ENCODE data around the gene GIGYF1.
"Not testable (repeated sequence)": the region's sequence is repeated elsewhere in the genome, so short reads cannot be mapped to it uniquely, and the experiment has no call there.

Gene GIGYF1

DNA sequence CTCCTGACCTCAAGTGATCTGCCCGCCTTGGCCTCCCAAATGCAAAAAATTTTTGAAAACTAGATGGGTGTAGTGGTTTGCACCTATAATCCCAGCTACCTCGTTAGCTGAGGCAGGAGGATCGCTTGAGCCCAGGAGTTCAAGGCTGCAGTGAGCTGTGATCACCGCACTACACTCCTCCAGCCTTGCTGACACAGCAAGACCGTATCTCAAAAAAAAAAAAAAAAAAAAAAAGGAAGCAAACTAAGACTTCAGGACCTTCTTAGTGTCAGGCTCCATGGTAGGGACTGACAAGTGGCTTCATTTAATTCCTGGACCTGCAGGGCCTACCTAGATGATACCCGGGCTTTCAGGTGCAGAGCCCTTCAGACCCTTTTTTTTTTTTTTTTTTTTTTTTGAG lies 14.3 kb upstream of the GIGYF1 start:
- no peak for DNase-seq

DNA sequence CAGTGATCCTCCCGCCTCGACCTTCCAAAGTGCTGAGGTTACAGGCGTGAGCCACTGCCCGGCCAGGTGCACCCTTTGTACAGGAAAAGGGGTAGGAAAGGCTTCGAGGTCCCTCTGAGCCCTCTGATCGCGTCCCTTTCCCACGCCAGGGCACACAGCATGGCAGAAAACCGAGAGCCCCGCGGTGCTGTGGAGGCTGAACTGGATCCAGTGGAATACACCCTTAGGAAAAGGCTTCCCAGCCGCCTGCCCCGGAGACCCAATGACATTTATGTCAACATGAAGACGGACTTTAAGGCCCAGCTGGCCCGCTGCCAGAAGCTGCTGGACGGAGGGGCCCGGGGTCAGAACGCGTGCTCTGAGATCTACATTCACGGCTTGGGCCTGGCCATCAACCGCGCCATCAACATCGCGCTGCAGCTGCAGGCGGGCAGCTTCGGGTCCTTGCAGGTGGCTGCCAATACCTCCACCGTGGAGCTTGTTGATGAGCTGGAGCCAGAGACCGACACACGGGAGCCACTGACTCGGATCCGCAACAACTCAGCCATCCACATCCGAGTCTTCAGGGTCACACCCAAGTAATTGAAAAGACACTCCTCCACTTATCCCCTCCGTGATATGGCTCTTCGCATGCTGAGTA lies 12.7 kb upstream of the GIGYF1 start:
- peak in 1 of 3 experiments; percentile 52 for DNase-seq

DNA sequence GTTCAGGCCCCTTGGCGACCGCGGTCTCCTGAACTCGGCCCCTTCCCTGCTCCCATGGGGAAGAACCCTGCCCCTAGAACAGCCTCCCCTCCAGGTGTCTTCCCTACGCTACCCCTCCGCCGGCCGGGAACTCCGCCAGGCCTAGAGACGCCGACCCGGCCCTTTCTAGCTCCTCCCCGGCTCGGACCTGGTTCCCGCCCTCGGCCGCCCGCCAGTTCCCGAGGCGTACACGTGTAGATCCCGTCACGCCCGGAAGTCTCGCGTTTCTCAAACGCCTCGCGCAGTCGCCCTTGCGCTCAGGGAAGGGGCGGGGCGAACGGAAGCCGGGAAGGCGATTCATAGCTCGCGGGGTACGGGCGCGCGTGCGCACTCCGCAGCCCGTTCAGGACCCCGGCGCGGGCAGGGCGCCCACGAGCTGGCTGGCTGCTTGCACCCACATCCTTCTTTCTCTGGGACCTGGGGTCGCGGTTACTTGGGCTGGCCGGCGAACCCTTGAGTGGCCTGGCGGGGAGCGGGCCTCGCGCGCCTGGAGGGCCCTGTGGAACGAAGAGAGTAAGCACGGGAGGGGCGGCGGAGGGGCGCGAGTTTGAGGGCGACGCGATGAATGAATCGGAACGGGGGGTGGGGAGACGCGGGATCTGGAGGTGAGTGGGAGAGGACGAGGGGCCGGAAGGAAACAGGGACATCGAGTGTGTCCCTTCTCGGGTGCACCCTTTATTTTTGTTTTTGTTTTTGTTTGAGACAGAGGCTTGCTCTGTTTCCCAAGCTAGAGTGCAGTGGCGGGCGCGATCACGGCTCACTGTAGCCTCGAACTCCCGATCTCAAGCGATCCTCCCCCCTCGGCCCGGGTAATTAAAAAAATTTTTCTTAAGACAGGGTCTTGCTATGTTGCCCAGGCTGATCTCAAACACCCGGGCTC lies 12.0 kb upstream of the GIGYF1 start, which contains the start of gene POP7:
TSS of gene POP7 (plus strand) at position 369 of the 919 bp plus-strand sequence. CDS start 710 bp downstream, outside the sequence.
- peak; percentile 99 to 100 (median 99) for DNase-seq

DNA sequence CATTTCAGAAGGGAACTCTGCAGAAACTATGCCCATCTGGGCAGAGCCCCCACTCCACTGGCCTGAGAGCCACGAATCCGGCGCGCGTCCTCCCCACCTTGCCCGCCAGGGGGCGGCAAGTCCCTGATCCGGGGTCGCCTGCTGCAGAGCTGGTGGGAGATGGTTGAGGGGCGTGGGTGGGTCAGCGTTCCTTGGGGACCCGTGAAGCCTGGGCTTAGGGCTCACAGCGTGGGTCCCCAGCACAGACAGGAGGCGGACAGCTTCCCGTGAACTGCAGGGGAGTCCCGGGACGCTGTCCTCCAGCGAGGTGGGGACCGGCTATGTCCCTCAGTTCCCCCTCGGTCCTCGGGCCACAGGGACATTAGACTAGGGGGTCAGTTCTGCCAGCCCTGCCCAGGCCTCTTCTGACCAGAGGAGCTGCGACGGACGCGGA lies 11.3 kb upstream of the GIGYF1 start:
- DNase-seq, result peak; percentile 79 to 91 (median 88)

DNA sequence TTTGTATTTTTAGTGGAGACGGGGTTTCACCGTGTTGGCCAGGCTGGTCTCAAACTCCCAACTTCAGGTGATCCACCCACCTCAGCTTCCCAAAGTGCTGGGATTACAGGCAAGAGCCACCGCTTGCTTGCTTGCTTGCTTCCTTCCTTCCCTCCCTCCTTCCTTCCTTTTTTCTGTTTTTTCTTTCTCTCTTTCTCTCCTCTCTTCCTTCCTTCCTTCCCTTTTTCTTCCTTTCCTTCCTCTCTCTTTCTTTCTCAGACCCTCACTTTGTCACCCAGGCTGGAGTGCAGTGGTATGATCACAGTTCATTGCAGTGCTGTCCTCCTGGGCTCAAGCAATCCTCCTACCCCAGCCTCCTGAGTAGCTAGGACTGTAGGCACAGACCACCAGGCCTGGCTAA lies 7.0 kb upstream of the GIGYF1 start:
- not testable (repeated sequence) for DNase-seq

DNA sequence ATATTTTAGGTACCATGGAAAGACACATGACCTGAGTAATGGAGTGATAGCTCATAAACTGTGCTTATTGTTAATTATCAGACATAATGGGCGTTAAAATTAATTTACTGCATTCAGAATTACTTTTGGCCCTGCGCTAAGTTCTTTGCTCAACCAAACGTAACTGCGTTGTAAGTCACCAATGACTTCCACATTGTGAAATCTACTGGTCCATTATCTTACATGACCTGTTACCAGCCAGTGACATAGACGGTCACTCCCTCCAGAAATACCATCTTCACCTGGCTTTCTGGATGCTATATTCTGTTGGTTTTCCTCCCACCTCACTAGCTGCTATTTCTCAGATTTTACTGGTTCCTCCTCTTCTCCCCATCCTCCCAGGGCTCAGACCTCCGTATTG lies 5.0 kb upstream of the GIGYF1 start:
- no peak for DNase-seq

DNA sequence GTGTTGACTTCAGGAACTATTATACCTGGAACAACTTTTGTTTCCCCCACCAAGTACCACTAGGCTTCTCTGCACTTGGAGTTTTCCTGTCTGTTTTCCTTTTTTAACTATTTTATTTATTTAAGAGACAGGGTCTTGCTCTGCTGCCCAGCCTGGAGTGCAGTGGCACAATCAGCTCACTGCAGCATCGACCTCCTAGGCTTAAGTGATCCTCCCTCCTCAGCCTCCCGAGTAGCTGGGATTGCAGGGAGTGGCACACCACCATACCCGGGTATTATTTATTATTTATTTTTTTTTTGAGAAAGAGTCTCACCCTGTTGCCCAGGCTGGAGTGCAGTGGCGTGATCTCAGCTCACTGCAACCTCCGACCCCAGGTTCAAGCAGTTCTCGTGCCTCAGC lies 2.1 kb upstream of the GIGYF1 start:
- no peak for DNase-seq

DNA sequence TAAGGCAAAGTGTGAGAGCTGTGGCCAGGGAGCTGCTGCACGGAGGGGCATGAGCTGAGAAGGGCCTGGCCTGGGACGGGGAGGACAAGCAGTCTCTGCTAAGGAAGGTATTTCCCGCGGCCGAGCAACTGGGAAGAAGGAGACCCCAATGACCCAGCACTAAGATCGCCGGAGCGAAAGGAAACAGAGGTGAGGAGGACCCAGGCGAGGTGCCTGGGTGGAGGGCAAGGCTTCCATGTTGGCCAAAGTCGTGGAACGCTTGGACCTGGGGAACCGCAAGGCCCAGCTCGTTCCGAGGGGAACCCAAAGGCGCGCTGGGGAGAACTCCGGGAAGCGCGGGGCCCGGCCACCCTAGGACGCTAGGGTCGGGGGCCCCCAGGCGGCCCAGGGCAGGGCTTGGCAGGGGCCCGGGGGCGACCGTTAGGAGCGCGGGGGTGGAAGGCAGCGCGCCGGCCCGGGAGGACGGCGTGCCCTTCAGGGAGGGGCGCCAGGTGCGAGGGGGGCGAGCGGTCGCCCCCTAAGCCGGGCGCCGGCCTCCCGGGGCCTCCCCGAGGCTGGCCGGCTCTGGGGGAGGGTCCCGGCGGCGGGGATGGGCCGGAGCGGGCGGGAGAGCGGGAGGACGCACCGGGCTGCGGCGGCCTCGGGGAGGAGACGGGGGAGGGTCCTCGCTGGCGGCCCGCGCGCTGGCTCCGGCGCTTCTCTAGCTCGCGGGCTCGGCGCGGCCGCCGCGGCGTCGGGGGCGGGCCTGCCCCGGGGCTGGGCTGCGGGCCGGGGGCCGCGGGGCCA lies 545 bp downstream of the GIGYF1 start:
- DNase-seq, result peak in 2 of 3 experiments; percentile 58 to 60

DNA sequence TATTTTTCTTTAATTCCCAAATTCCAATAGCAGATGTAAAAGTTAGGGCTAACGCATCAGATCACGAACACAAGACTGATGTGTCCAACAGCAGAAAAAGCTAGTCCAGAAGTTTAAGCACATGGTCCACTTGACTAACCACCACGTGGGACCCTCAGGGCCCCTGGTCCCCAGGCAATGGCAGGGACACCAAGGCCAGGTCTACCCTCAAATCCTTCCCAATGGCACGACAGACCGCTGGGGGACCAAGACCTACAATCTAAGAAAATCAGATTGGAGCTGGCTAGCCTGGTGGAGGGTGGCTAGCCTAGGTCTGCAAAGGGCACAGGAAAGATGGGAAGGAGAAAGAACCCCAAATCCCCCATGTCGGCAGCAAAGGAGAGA lies 1.5 kb downstream of the GIGYF1 start:
- DNase-seq, result no peak

DNA sequence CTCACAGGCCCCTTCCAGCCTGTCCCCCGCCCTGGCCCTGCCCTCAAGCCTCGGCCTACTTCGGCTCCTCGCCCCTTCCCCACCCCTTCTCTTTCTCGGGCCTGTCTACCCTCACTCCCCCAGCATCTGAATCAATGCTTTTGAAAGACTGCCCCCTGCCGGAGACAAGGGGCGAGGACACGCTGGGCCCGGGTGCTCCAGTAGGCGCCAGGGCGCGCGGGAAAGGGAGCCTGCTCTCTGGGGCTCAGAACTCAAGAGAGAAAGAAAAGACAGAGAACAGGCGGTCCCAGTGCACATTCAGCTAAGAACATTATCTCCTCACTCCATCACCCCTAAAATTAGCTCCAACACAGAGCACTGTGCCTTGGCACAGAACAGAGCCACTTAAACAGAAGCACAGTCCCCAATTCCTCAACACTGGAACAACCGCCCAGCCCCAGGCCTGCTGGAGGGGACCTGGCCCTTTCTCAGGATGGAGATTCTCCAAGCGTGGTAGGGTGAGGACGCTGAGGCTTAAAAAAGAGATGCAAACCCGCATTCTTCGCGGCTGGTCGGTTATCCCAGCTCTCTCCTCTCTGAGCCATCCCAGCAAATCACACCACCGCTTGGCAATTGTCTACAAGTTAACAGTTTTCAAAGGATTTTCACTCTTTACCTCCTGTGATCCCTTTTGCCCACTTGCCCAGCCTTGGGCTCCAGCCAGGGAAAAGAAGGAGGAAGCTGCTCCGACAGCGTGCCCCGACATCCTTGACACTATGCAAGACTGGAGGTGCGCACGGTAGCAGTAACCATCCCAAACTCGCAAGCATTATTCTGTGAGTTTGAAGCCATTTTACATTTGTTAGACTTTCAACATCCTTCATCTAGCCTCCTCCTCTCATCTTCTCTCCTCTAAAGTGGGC lies 2.1 kb downstream of the GIGYF1 start:
- DNase-seq, result peak; percentile 34 to 79 (median 75)

DNA sequence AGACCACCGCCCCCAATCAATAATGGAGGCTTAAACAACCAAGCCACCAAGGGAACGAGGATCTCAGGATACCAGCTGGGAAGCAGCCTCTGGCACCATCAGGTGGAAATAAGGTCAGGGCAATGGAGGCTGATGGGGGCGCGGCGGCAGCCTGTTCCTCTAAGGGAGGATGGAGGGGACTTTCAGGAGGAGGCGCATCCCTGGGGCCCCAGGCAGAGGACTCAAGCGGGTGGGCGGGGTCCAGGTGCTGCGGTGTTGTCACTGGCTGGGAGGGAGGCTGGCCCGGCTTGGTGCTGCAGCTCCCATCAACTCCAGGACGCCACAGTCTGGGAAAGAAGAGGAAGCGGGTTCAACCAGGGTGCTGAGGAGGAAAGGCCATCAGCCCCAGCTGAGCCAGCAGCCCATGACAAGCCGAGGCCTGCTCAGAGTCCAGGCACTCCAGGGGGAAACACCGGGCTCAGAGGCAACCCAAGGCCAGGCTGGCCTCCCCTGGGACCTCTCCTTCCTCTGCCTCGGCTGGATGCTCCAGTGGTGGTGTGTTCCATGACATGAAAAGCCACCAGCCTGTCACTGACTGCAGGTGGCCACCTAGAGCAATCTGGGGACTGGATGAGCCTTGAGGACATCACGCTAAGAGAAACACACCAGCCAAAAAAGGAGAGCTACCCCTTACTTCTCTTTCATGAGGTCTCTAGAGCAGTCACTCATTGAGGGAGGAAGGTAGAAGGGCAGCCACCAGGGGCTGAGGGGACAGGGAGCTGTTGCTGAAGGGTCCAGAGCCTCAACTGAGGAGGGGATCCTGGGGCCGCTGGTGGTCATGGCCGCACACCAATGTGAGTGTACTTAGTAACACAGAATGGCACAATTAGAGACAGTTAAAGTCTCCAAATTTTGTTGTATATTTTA lies 4.6 kb downstream of the GIGYF1 start:
- no peak for DNase-seq

DNA sequence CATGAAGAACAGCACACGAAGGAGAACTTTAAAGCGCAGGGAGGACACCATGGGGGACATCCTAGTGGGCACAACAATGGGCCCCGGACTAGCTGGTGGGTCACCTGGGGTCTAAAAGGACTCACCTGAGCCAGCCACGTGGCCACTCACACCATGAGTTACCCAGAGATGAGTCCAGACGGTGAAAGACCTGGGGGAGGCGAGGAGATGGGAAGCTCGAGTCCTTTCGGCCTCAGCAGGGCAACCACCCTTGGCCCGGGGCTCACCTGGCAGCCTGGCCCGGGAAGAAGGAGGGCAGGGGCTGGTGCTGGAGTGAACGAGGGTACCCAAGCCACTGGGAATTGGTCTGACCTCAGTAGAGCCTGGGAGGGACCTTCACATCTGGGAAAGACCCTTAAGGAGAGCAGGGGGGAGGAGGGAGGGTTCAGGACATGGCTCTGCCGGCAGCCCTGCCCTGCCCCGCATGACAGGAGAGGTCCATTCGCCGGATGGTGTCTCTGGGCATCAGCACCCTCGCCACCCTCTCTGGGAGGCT lies 5.7 kb downstream of the GIGYF1 start:
- DNase-seq, result no peak

DNA sequence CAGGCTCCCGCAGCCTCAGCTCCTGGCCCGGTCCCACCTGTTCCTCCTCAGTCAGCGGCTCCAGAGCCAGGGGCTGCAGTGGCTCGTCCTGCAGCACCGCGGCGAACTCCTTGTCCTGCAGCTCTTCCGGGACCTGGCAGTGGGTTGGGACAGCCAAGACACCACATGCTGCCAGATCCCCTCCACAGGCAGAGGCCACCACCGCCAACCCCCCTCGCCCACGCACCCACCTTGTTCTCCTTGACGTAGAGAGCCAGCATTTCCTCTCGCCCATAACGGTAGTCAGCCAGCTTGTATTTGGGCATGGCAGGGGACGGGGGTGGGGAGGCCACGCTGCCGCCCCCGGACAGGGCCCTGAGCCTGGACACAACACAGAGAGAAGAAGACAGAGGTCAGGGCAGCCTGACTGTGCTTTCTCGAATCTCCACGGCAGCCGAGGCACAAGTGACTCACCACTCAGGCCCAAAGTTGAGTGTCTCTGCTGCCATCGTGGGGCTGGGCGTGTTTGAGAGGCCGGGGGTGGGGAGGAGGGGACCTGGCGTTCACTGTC lies 6.2 kb downstream of the GIGYF1 start:
- DNase-seq, result no peak

DNA sequence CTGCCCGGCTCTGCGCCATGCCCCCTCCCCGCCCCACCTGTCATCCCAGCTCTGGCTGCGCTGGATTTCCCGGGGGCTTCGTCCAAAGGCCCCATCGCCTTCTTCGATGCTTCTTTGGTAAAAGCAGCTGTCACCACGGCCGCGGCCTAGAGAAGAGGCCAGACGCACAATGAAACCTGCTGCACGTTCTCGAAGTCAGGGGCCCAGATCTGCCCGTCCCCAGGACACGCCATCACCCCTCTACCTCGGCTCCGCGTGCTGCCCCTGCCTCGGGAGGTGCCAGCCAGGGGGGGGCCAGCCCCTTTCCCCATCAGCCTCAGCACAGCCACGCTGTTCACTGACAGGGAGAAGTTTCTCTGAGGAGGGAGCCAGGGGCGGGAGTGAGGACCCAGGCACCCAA lies 6.8 kb downstream of the GIGYF1 start:
- DNase-seq, result no peak

DNA sequence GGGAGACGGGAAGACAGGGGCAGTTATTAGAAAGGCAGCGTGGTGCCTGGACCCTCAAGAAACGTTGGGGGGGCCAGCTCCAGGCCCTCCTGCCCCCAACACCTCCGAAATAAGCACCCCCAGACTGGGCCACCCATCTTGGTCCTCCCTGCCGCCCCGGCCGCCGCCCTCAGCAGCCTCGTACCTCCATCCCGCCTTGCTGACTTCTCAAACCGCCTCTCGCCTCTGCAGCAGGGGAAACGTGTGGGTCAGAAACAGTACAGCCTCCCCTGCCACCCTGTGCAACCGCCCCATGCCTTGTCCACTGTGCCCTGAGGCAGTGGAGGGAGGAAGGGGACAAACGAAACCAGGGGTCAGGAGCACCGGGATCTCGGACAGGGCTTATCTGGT lies 7.2 kb downstream of the GIGYF1 start:
- no peak for DNase-seq

DNA sequence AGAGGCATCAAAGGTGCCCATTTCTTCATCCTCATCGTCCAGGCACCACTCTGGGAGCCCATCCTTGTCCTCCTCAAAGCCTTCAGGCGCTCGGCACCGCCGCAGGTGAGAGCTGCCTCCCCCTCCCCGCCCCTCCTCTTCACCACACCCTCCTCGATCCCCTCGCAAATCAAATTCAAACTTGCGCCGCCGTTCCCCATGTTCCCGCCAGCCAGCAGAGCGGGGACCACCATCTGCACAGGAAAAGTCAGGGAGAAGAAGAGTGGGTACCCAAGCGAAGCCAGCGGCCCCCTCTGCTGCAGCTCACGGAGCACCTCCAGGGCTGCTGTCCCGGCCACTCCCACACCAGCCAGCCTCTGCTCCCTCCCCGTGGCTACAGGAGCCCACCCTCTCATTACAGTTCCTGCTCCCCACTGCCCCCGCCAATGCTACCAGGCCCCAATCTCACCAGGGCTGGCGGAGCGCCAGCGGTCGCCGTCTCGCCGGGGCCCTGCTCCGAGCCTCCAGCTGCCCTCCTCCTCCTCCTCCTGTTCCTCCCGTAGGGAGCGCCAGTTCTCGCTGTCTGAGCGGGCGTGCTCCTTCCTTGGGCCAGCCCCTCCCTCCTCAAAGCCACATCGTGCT lies 7.7 kb downstream of the GIGYF1 start:
- DNase-seq, result no peak

DNA sequence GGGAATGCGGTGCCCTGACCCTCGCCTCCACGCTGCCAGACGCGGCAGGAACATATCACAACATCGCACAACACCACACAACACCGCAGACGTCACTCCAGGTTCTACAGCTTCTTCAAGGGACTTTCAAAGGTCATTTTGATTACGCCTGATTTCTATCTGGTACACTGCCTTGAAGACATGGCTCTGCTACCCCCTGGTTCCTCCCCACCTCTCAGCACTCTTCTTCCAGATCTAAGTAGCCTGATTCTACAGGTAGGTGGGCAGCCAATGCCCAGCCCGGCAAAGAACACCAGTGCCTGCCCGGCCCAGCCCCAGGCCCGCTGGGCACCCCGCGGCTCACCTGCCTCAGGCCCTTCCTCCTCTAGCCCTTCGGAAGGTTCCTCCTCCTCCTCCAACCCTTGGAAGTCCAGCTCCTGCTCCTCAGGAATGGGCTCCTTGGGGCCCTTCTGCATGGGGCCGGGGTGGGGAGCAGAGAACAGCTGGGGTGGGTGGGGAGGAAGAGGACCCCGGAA lies 8.4 kb downstream of the GIGYF1 start:
- DNase-seq, result no peak

DNA sequence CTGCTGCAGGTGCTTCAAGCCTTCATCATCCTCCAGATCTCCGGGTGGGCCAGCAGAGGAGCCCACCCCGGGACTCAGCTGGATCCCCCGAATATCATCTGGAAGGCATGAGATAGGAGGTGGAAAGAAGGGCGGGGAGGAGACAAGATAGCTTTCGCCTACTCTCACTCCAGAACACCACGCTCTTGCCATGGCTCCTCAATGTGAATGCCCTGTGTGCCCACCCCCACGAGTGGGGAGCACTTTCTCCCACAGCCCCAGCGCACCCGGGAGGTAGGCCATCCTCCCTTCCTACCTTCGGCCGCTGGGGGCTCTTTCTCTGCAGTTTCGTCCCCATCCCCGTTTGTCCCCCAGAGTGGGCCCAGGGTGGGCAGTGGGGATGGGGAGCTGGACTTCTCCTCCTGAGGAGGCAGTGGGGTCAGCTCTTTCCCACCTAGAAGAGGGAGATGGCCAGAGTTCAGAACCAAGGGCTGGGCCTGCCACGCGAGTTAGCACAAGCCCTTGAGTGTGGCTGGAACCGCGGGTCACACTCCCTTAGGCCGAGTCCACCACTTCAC lies 8.9 kb downstream of the GIGYF1 start:
- DNase-seq, result no peak

DNA sequence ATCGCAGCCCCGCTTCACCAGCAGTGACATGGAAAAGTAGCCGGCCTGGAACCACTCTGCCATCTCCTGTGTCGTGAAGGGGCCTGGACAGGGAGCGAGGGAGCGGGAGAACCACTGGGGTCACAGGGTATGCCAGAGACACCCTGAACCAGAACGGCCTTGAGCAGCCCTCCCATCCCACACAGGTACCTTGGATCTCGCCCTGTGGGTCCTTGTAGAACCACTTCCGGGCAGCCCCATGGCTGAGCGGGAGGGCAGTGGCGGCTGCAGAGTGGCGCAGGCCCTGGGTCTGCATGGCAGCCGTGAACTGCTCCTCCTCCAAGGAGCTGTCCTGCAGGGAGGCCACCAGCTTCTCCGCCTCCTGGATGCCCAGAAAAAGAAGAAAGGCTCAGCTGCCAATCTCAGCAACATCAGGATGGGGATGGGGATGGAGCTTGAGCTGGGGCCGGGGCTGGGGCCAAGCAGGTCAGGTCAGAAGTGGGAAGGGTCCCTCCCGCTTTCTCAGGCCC lies 9.5 kb downstream of the GIGYF1 start:
- DNase-seq, result no peak
